ENCODE results near the gene ELP2.

GRCh38 chr18:36083729-36084128 is 46.0 kb upstream of the ELP2 start:
- TF ChIP-seq CTCF (IDR thresholded peaks at IDR 0.05) (no peak), POLR2A (IDR thresholded peaks at IDR 0.05) (no peak), EP300 (IDR thresholded peaks at IDR 0.05) (no peak), POLR2AphosphoS5 (IDR thresholded peaks at IDR 0.05) (no peak)

Data from suprapubic skin (tissue), 4 donors.